Liver (tissue), 9 donors: ENCODE results near the gene SLPI. TPM values are rescaled to one million over a fixed set of nuclear protein-coding genes. Genes with fewer than 3 reads are reported as not detected.

ENCODE experiments used
- DNase-seq: peaks from one replicate; pipeline ENCODE4 v3.0.0-alpha.2; 2017; ENCODE audit warnings: low spot score
- H3K27ac ChIP-seq, 2 donors: one replicate each; pipeline ENCODE4 v1.7.0; 2013; ENCODE audit warnings: inconsistent platforms in 2 of 2, low read length in 2 of 2, control low read depth in 1 of 2, low read depth in 1 of 2, mild to moderate bottlenecking in 1 of 2
- H3K27me3 ChIP-seq, 4 donors: one replicate each; pipeline versions ENCODE4 v1.6.1 to v1.7.0; 2013; ENCODE audit warnings: low read length in 3 of 4, inconsistent platforms in 1 of 4, mild to moderate bottlenecking in 1 of 4, moderate library complexity in 1 of 4; ENCODE audit not compliant: control insufficient read depth in 4 of 4, insufficient read depth in 4 of 4
- H3K36me3 ChIP-seq, 4 donors: one replicate each; pipeline versions ENCODE4 v1.6.1 to v1.7.0; 2013; ENCODE audit warnings: low read length in 3 of 4, mild to moderate bottlenecking in 3 of 4, low read depth in 1 of 4, moderate library complexity in 1 of 4; ENCODE audit not compliant: control insufficient read depth in 4 of 4, insufficient read depth in 3 of 4
- H3K4me1 ChIP-seq, 4 donors: one replicate each; pipeline versions ENCODE4 v1.6.1 to v1.7.0; 2013; ENCODE audit warnings: low read length in 3 of 4, mild to moderate bottlenecking in 3 of 4, moderate library complexity in 1 of 4; ENCODE audit not compliant: control insufficient read depth in 4 of 4, insufficient read depth in 4 of 4
- H3K4me3 ChIP-seq, 3 donors: one replicate each; pipeline versions ENCODE4 v1.6.1 to v1.7.0; 2013; ENCODE audit warnings: low read length in 3 of 3, control low read depth in 1 of 3, low read depth in 1 of 3, mild to moderate bottlenecking in 1 of 3
- H3K9ac ChIP-seq, 2 donors: one replicate each; pipeline ENCODE4 v1.7.0; 2013; ENCODE audit warnings: low read length in 2 of 2, mild to moderate bottlenecking in 2 of 2, moderate library complexity in 2 of 2, control low read depth in 1 of 2, low read depth in 1 of 2
- H3K9me3 ChIP-seq, 4 donors: one replicate each; pipeline versions ENCODE4 v1.6.1 to v1.7.0; 2013; ENCODE audit warnings: low read length in 3 of 4; ENCODE audit not compliant: control insufficient read depth in 4 of 4
- EGR1 ChIP-seq, 2 donors: IDR thresholded peaks; 2 replicates each; pipeline ENCODE4 v1.6.1; 2016 to 2018; ENCODE audit warnings: antibody characterized with exemption in 2 of 2, low read depth in 2 of 2
- FOXA1 ChIP-seq: IDR thresholded peaks from 2 replicates; pipeline ENCODE4 v1.6.1; 2016; ENCODE audit warnings: antibody characterized with exemption
- FOXA2 ChIP-seq: IDR thresholded peaks from 2 replicates; pipeline ENCODE4 v1.6.1; 2016; ENCODE audit warnings: antibody characterized with exemption
- GABPA ChIP-seq, 2 donors: IDR thresholded peaks in 1 of 2; conservative IDR thresholded peaks in 1 of 2; 2 replicates each; pipeline ENCODE4 v1.6.1; 2016; ENCODE audit warnings: antibody characterized with exemption in 2 of 2, mild to moderate bottlenecking in 1 of 2, moderate library complexity in 1 of 2
- HNF4G ChIP-seq: IDR thresholded peaks from 2 replicates; pipeline ENCODE4 v1.6.1; 2016; ENCODE audit warnings: antibody characterized with exemption
- JUND ChIP-seq, 2 donors: IDR thresholded peaks; 2 replicates each; pipeline ENCODE4 v1.6.1; 2016; ENCODE audit warnings: antibody characterized with exemption in 2 of 2
- RXRA ChIP-seq, 2 donors: IDR thresholded peaks; 2 replicates each; pipeline ENCODE4 v1.6.1; 2017 to 2018; ENCODE audit warnings: antibody characterized with exemption in 2 of 2, mild to moderate bottlenecking in 1 of 2
- SP1 ChIP-seq: IDR thresholded peaks from 2 replicates; pipeline ENCODE4 v1.6.1; 2018; ENCODE audit warnings: antibody characterized with exemption, mild to moderate bottlenecking
- TAF1 ChIP-seq: conservative IDR thresholded peaks from 2 replicates; pipeline ENCODE4 v1.6.1; 2016; ENCODE audit warnings: antibody characterized with exemption, mild to moderate bottlenecking
- YY1 ChIP-seq: IDR thresholded peaks from 2 replicates; pipeline ENCODE4 v1.6.1; 2016; ENCODE audit warnings: antibody characterized with exemption, mild to moderate bottlenecking
- WGBS: extraction: QIAGEN DNeasy Blood & Tissue Kit; methylation state at CpG from one replicate; pipeline ENCODE4 v1.1.7; 2013; 5-methylcytosine and 5-hydroxymethylcytosine counted together
- polyA plus RNA-seq, 2 donors: library from polyadenylated mRNA; stranded (reverse) in 1 of 2; unstranded in 1 of 2; fragments of 200-250 nt in 1 of 2; fragments of >200 nt in 1 of 2; fragmentation: Nextera tagmentation in 1 of 2; extraction: Ambion mirVana in 1 of 2; gene quantifications; one replicate each; pipeline versions ENCODE4 v1.2.1 to v1.2.3, GENCODE V29; 2013 to 2015
- total RNA-seq, 2 donors: library from RNA; depleted of rRNA; stranded (reverse); fragments of >200 nt; gene quantifications; one replicate each; pipeline ENCODE4 v1.2.3, GENCODE V29; 2014
- TF ChIP-seq, protein P1 (sequence below): fragments of 150-350 bp; IDR thresholded peaks from 2 replicates; pipeline ENCODE4 v1.5.1; 2017; ENCODE audit warnings: improper control_type of control experiment, low read depth, low read length; ENCODE audit not compliant: missing input control
- TF ChIP-seq, protein P2 (sequence below): IDR thresholded peaks from 2 replicates; pipeline ENCODE4 v1.6.1; 2016; ENCODE audit warnings: antibody characterized with exemption
- TF ChIP-seq, protein P3 (sequence below): IDR thresholded peaks from 2 replicates; pipeline ENCODE4 v1.6.1; 2016; ENCODE audit warnings: antibody characterized with exemption, mild to moderate bottlenecking
- TF ChIP-seq, protein P4 (sequence below): IDR thresholded peaks from 2 replicates; pipeline ENCODE4 v1.6.1; 2016; ENCODE audit warnings: antibody characterized with exemption
- donor health status: healthy.
- donor health status: healthy.
- donor health status: healthy.
- donor health status: healthy.
- donor health status: healthy.

Gene SLPI
- total and polyA plus RNA-seq, 4 donors = 1.9 to 308 (median 93.9) TPM

DNA sequence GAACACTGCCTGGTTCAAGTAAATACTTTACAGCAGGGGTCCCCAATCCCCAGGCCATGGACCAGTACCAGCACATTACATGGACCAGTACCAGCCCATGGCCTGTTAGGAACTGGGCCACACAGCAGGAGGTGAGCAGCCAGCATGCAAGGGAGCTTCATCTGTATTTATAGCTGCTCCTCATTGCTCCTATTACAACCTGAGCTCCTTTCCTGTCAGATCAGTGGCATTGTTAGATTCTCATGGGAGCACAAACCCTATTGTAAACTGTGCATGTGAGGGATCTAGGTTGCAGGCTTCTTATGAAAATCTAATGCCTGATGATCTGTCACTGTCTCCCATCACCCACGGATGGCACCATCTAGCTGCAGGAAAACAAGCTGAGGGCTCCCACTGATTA is 40.3 kb upstream of the SLPI start:
- Histone ChIP-seq H3K9ac (no peak overlapping the region), H3K27ac (no peak overlapping the region), H3K36me3 (no peaks in the 10 kb centered on the region), H3K9me3 (no peaks in the 10 kb centered on the region), H3K4me3 (no peak overlapping the region), H3K27me3 (no peaks in the 10 kb centered on the region), H3K4me1 (peaks cover 0 to 12% (median 6%) of the 10 kb centered on the region in 4 donors)
- no peak for DNase-seq
- WGBS = 92% methylated on average over 1 of the region's 1 CpG
- TF ChIP-seq RXRA (IDR thresholded peaks at IDR 0.05) = no peak
- TF ChIP-seq HNF4G = no peak
- TF ChIP-seq TAF1 = no peak
- no peak for TF ChIP-seq FOXA2
- TF ChIP-seq, protein P1, sequence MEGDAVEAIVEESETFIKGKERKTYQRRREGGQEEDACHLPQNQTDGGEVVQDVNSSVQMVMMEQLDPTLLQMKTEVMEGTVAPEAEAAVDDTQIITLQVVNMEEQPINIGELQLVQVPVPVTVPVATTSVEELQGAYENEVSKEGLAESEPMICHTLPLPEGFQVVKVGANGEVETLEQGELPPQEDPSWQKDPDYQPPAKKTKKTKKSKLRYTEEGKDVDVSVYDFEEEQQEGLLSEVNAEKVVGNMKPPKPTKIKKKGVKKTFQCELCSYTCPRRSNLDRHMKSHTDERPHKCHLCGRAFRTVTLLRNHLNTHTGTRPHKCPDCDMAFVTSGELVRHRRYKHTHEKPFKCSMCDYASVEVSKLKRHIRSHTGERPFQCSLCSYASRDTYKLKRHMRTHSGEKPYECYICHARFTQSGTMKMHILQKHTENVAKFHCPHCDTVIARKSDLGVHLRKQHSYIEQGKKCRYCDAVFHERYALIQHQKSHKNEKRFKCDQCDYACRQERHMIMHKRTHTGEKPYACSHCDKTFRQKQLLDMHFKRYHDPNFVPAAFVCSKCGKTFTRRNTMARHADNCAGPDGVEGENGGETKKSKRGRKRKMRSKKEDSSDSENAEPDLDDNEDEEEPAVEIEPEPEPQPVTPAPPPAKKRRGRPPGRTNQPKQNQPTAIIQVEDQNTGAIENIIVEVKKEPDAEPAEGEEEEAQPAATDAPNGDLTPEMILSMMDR = no peak
- TF ChIP-seq EGR1 (IDR thresholded peaks at IDR 0.05; ENCODE audit: low read depth in 2 of 2) = no peak
- TF ChIP-seq SP1 = no peak
- TF ChIP-seq, protein P2, sequence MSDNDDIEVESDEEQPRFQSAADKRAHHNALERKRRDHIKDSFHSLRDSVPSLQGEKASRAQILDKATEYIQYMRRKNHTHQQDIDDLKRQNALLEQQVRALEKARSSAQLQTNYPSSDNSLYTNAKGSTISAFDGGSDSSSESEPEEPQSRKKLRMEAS = no peak
- TF ChIP-seq GABPA (IDR thresholded peaks at IDR 0.05 in 1 of 2, conservative IDR thresholded peaks at IDR 0.05 in 1 of 2) = no peak
- TF ChIP-seq, protein P3, sequence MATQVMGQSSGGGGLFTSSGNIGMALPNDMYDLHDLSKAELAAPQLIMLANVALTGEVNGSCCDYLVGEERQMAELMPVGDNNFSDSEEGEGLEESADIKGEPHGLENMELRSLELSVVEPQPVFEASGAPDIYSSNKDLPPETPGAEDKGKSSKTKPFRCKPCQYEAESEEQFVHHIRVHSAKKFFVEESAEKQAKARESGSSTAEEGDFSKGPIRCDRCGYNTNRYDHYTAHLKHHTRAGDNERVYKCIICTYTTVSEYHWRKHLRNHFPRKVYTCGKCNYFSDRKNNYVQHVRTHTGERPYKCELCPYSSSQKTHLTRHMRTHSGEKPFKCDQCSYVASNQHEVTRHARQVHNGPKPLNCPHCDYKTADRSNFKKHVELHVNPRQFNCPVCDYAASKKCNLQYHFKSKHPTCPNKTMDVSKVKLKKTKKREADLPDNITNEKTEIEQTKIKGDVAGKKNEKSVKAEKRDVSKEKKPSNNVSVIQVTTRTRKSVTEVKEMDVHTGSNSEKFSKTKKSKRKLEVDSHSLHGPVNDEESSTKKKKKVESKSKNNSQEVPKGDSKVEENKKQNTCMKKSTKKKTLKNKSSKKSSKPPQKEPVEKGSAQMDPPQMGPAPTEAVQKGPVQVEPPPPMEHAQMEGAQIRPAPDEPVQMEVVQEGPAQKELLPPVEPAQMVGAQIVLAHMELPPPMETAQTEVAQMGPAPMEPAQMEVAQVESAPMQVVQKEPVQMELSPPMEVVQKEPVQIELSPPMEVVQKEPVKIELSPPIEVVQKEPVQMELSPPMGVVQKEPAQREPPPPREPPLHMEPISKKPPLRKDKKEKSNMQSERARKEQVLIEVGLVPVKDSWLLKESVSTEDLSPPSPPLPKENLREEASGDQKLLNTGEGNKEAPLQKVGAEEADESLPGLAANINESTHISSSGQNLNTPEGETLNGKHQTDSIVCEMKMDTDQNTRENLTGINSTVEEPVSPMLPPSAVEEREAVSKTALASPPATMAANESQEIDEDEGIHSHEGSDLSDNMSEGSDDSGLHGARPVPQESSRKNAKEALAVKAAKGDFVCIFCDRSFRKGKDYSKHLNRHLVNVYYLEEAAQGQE = no peak
- no peak for TF ChIP-seq FOXA1
- TF ChIP-seq YY1 = no peak
- no peak for TF ChIP-seq JUND (IDR thresholded peaks at IDR 0.05)

DNA sequence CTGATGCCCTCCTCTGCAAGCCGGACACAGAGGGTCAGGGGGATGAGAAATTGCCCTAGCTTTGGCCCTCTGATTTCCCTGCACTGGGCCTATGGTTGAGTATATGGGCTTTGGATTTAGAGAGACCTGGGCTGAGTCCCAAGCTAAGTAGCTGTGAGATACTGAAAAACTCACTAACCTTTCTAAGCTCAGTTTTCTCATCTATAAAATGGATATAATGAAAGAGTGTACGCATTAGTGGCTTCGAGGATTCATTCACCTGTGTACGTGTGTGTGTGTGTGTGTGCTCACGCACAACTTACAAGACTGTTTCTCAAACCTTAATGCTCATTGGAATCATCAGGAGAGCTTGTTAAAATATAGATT is 39.6 kb upstream of the SLPI start:
- Histone ChIP-seq H3K9me3 (no peaks in the 10 kb centered on the region), H3K4me1 (peaks cover 0 to 12% (median 6%) of the 10 kb centered on the region in 4 donors), H3K27me3 (peaks cover 0 to 2% (median 0%) of the 10 kb centered on the region in 4 donors), H3K4me3 (no peak overlapping the region), H3K27ac (no peak overlapping the region), H3K36me3 (no peaks in the 10 kb centered on the region), H3K9ac (no peak overlapping the region)
- no peak for TF ChIP-seq YY1
- TF ChIP-seq, protein P4, sequence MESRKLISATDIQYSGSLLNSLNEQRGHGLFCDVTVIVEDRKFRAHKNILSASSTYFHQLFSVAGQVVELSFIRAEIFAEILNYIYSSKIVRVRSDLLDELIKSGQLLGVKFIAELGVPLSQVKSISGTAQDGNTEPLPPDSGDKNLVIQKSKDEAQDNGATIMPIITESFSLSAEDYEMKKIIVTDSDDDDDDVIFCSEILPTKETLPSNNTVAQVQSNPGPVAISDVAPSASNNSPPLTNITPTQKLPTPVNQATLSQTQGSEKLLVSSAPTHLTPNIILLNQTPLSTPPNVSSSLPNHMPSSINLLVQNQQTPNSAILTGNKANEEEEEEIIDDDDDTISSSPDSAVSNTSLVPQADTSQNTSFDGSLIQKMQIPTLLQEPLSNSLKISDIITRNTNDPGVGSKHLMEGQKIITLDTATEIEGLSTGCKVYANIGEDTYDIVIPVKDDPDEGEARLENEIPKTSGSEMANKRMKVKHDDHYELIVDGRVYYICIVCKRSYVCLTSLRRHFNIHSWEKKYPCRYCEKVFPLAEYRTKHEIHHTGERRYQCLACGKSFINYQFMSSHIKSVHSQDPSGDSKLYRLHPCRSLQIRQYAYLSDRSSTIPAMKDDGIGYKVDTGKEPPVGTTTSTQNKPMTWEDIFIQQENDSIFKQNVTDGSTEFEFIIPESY = no peak
- WGBS = 51% methylated on average over 5 of the region's 5 CpGs
- DNase-seq = no peak
